GM18505 (cell line): ENCODE measurements around the gene BBS9.
A peak's percentile ranks its signal among the peaks of the same experiment; 100 is the strongest.
"Not testable (repeated sequence)": the region's sequence is repeated elsewhere in the genome, so short reads cannot be mapped to it uniquely, and the experiment has no call there.

Experiments
- ATAC-seq: cut with Tn5 transposase; IDR thresholded peaks from one replicate; pipeline ENCODE4 v1.9.1; 2021; ENCODE audit not compliant: unreplicated experiment
- POLR2A ChIP-seq: IDR thresholded peaks from 4 replicates; pipeline ENCODE4 v1.6.1; 2011; ENCODE audit warnings: borderline replicate concordance; ENCODE audit not compliant: insufficient read depth, insufficient read length; ENCODE audit errors: extremely low read depth

The BBS9 gene

DNA sequence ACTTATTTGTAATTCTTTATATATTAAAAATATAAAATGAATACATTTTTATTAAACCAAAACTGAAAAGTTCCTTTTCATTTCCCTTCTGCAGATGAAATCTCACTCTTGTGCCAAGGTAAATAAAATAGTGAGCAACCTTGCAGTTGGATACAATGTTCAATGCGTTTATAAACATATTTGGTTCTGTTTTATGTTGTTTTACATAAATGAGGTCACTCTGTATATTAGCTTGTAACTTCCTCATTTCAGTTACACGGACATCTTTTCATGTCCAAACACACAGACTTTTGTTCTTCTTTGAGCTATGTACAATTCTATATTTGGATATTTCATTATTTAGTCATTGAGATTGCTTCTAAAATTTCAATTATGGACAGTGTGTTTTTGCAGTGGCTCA lies 107.7 kb downstream of the BBS9 start:
- no peak for TF ChIP-seq POLR2A
- ATAC-seq, result no peak

DNA sequence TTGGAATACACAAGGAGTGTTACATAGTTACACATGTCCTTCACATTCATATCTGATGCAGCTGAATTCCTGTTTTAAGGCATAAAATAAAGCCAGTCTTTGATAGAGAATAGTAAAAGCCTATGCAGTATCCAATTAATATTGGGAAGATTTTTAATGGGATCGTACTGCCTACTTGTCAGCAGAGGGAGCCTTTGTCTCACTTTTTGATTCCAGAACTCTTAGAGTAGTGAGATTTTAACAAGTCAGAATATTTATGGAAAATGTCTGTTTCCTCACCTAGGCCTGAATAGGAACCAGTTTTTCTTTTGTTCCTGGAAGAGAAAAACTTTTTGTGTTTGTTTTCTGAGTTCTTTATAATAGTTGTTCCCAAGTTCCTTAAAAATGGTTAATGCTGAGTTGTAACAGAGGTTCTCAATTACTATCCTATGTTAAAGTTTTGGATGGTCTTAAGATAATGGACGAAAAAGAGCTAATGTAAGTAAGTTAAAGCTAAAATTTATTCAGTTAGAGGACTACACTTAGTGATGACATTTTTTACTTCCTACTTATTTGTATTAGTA lies 114.0 kb downstream of the BBS9 start:
- no peak for TF ChIP-seq POLR2A
- no peak for ATAC-seq

DNA sequence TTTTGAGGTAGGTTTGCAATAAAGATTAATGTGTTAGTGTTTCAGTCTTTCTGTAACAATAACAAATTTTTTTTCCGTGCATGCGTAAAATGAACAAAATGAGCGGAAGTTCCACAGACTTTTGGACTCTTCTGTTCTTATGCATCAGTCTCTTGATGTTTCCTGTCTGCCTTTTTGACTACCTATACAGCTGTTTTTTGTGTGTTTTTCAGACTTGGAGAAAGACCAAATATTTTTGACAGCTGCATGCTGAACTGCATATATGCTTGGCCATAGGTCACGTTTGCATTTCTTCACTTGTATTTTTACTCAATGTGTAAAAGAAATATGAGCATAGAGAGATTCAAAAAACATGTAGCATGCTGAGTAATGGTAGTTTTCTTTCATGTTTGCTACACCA lies 119.3 kb downstream of the BBS9 start:
- ATAC-seq, result no peak
- TF ChIP-seq POLR2A, result no peak

DNA sequence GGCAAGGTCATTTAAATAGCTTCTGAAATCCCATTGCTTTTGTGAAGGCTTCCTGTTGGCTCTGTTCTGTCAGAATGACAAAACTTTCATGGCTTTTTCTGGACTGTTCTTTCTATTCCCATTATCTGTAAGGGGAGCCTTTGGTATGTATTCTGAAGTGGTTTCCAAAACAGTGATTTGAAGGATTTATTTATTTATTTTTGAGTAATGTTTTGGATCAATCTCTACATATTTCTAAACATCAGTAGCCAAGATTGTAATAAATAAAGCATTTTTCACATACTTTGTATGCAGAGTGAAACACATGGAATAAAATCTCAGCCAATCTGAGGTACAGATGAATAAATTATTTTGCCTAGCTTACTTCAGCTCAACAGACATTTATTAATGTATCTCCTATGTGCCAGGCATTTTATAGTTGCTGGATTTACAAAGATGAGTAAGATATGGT lies 121.1 kb downstream of the BBS9 start:
- TF ChIP-seq POLR2A, result no peak
- ATAC-seq, result no peak

DNA sequence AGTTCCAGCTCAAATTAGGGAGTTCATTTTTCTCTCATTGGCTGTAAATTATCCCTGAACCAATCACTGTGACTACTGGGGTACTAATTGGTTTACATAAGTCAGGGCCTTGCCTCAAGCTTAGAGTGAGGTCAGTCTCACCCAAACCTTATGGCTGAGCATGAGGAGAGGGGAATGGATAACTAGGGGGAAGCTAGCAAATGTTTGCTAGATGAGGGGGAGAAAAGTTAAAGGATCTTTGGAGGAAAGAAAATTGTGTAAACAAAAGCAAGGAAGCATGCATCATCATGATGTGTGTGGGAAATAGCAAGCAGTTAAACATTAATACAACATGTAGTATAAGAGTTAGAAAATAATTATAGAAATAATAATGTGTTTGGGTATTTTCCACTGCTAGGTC lies 121.9 kb downstream of the BBS9 start:
- TF ChIP-seq POLR2A, result no peak

DNA sequence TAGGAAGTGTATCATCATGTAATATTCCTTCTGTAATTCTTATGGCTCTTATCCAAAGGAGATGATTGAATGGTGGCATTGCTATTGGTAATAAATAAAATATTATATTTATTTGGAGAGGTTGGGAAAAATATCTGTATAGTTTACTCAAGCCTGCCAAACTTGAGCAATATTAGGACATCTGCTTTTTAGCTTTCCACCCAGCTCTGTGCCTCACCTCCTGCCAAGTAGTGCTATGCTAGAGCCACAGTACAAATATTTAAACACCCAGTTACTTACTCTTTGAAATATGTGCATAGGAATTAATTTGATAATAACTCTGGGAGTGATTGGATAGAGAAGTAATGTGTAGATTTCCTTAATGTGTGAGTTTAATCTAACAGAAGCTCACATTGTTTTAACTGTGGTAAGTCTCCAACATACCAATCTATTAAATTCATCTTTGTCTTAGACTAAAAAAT lies 129.2 kb downstream of the BBS9 start:
- no peak for TF ChIP-seq POLR2A
- ATAC-seq, result no peak

More for the DNA sequence above, 121.9 kb downstream of the BBS9 start:
- ATAC-seq, result no peak

DNA sequence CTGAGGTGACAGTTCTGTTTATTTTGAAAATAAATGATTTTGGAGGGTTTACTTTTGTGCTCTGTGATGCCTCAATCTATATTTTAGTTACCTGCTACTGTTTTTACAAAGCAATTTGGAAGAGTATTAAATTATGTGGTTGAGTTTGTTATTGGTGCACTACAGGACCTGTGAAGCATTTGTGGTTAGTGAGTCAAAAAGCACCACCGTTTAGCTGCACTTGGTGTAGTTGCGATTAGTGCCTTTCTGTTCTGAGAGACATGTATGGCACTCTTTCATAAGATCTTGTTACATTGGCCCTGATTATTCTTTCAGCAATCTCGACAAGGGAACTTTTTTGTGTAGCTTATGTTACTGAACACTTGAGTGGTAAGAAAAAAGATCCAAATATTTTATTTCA lies 132.2 kb downstream of the BBS9 start:
- ATAC-seq, result peak; percentile 65

DNA sequence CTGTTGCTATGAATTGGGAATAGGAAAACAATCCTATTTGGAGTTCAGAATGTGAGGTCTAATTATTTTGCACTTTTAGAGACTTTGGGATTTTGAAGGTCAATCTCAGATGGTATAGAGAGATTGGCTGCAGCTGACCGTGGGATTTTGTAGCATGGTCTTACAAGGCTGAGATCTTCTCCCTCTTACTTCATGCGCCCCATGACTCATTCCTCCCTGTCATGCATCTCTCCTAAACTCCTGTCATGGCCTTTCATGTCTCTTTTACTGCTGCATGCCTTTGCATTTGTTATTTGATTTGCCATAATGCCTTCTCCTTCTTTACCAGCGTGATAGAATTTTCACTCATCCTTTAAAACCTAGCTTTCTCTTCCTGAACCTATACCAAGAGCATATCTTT lies 133.1 kb downstream of the BBS9 start:
- ATAC-seq, result no peak
- no peak for TF ChIP-seq POLR2A

More for the DNA sequence above, 132.2 kb downstream of the BBS9 start:
- TF ChIP-seq POLR2A, result no peak

DNA sequence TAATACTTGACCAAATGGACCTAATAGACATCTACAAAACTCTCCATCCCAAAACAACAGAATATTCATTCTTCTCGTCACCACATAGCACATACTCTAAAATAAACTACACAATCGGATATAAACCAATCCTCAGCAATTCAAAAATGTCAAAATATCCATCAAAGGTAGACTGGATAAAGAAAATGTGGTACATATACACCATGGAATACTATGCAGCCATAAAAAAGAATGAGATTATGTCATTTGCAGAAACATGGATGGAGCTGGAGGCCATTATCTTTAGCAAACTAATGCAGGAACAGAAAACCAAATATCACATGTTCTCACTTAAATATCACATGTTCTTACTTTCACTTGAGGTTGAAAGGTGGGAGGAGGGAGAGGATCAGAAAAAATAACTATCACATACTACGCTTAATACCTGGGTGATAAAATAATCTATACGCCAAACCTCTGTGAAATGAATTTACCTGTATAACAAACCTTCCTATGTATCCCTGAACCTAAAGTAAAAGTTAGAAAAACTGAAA lies 142.5 kb downstream of the BBS9 start:
- not testable (repeated sequence) for ATAC-seq

DNA sequence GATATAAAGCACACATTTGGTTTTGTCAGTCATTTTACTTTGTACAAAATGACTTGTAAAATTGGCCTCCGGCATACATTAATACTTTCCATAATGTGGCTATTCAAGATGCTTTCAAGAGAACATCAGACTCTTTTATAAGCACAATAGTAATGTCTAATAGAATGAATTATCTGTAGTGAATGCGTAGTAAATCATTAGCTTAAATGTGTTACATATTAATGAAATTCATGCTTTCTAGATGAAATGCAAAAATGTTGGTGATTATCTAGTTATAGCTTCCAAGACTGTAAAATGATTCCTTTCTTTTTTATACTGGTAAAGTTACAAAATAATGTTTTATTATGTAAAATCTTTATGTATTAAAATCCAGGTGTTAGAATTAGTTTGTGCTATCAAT lies 144.0 kb downstream of the BBS9 start:
- no peak for TF ChIP-seq POLR2A
- ATAC-seq, result no peak

DNA sequence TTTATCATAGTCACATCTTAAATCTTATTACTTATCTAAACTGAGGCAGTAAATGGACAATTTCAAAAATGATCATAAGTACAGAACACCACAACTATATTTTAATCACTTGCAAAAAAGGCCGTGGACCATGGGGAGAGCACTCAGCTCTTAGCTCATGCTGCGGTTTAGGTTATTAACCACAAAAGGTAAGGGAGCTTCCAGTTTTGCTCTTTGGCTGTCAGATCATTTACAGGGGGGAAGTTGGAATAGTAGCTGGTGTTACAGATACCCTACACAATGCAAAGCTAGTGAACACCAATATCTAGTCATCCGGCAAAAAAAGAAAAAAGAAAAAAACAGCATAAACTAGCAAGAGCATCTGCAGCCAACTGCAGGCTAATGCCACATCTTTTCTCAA lies 147.0 kb downstream of the BBS9 start:
- ATAC-seq, result no peak
- TF ChIP-seq POLR2A, result no peak

DNA sequence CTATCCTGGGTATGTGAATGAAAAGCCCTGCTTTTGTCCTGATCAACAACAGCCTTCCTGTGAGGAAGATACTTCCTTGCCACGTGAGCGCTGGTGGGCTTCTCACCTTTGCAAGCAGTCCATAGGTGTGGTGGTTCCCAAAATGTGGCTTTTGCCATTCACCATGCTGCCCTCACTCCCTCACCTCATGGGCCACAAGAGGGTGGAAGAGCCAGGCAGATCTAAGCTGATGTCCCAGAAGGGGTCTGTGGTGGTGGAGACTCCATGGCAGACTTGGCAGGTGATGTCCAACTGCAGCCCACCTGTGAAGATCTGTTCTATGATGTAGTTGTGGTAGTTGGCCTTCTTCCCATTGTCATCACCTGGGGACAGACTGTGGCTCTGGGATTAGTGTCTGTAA lies 147.4 kb downstream of the BBS9 start:
- no peak for TF ChIP-seq POLR2A
- ATAC-seq, result no peak

DNA sequence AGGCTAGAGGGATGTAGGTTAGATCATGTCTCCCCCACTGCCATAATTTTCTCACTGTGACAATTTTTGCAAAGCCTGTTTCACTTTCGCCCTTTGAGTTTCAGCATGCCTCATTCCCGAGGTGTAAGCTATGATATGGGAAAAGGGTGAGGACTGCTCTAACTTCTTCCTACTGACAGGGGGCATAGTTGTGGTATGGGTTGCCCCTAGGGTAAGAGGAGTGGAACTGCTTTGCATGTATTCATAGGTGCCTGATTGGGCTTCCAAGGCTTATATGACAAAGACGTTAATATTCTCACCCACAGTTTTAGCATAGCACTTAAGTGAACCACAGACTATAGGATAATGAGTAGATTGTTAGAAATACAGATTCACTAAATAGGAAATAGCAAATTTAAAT lies 148.7 kb downstream of the BBS9 start:
- ATAC-seq, result no peak
- no peak for TF ChIP-seq POLR2A

DNA sequence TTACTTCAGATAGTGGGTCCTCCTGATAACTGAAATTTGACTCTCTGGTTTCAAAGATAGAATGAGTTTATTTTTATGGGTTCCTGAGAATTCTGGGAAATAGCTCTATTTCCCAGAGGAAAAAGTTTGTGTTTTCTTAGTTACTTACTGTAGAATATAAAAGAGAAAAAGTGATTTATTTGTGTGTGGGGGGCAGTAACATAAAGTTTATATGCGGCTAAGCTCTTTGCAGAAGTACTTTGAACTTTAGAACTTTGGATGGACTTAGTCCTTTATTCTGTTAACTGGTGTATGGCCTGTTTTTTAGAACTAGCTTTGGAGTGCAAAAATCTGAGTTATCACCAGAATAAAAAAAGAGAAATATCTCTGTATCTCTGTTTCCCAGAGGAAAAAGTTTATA lies 157.1 kb downstream of the BBS9 start:
- no peak for ATAC-seq
- TF ChIP-seq POLR2A, result no peak

DNA sequence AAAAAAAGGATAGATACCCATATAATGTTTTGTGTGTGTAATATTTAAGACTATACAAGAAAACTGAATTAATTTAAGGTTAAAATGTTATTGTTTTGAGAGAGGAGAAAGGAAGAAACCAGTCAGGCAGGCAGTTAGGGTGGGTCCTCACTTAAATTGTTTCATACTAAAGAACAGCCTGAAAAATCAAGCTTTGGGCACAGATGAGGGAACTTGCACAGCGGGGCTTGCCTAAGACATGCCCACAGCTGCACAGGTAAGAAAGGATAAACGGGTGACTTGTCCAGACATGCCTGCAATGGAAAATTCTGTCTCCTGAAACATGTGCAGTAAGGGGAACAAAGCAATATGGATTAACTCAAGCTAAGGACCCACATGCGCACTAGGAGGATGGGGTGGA lies 158.4 kb downstream of the BBS9 start:
- TF ChIP-seq POLR2A, result no peak
- ATAC-seq, result no peak
